ENCODE data around the gene OR51B2. TPM values are rescaled to one million over a fixed set of nuclear protein-coding genes. Genes with fewer than 3 reads are reported as not detected.

OR51B2 gene
- total RNA-seq, 2 experiments from 2014 or later = not detected

DNA sequence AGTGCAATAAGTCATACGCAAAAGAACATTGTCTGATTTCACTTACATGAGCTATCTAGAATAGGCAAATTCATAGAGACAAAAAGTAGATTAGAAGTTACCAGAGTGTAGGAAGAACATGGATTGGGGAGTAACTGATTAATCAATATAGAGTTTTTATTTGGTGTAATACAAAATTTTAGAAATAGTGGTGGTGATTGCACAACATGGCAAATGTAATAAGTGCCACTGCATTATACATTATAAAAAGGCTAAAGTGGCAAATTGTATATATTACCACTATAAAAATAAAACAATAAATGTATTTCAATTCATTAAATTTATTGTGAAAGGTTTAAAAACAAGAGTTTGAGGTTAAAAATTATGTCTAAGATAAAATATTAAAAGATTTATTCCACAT, 13.7 kb downstream of the OR51B2 start:
- Histone ChIP-seq H3K36me3 (ENCODE audit: insufficient read depth, low read length) (no peaks in the 10 kb centered on the region), H4K20me1 (ENCODE audit: insufficient read depth, low read length) (no peaks in the 10 kb centered on the region), H3K9me3 (ENCODE audit: low read length) (no peaks in the 10 kb centered on the region), H3K4me3 (ENCODE audit: low read depth, low read length, poor library complexity, severe bottlenecking) (no peak overlapping the region), H3K4me1 (ENCODE audit: insufficient read depth, low read length, poor library complexity, severe bottlenecking) (no peaks in the 10 kb centered on the region), H3K27ac (ENCODE audit: low read depth, low read length, poor library complexity, severe bottlenecking) (no peak overlapping the region), H3K9me2 (ENCODE audit: insufficient read depth, low read length) (no peaks in the 10 kb centered on the region), H2AFZ (ENCODE audit: low read length) (no peak overlapping the region), H3K4me2 (ENCODE audit: low read length) (no peak overlapping the region), H3K79me2 (ENCODE audit: insufficient read depth, low read depth, low read length) (no peaks in the 10 kb centered on the region)
- BruUV-seq (replicated peaks) = no TSS peak
- intact Hi-C loops (cut with micrococcal nuclease; ENCODE audit: unreplicated experiment) = no loop called here
- ChIA-PET POLR2A (no interaction called here), CTCF (ENCODE audit: unreplicated experiment) (no interaction called here)
- no peak for DNase-seq (ENCODE audit: low spot score)
- TF ChIP-seq, protein P1, sequence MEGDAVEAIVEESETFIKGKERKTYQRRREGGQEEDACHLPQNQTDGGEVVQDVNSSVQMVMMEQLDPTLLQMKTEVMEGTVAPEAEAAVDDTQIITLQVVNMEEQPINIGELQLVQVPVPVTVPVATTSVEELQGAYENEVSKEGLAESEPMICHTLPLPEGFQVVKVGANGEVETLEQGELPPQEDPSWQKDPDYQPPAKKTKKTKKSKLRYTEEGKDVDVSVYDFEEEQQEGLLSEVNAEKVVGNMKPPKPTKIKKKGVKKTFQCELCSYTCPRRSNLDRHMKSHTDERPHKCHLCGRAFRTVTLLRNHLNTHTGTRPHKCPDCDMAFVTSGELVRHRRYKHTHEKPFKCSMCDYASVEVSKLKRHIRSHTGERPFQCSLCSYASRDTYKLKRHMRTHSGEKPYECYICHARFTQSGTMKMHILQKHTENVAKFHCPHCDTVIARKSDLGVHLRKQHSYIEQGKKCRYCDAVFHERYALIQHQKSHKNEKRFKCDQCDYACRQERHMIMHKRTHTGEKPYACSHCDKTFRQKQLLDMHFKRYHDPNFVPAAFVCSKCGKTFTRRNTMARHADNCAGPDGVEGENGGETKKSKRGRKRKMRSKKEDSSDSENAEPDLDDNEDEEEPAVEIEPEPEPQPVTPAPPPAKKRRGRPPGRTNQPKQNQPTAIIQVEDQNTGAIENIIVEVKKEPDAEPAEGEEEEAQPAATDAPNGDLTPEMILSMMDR (conservative IDR thresholded peaks at IDR 0.05; ENCODE audit: low read length) = no peak
- TF ChIP-seq EZH2phosphoT487 (IDR thresholded peaks at IDR 0.05; ENCODE audit: borderline replicate concordance, low read depth, low read length) = no peak

DNA sequence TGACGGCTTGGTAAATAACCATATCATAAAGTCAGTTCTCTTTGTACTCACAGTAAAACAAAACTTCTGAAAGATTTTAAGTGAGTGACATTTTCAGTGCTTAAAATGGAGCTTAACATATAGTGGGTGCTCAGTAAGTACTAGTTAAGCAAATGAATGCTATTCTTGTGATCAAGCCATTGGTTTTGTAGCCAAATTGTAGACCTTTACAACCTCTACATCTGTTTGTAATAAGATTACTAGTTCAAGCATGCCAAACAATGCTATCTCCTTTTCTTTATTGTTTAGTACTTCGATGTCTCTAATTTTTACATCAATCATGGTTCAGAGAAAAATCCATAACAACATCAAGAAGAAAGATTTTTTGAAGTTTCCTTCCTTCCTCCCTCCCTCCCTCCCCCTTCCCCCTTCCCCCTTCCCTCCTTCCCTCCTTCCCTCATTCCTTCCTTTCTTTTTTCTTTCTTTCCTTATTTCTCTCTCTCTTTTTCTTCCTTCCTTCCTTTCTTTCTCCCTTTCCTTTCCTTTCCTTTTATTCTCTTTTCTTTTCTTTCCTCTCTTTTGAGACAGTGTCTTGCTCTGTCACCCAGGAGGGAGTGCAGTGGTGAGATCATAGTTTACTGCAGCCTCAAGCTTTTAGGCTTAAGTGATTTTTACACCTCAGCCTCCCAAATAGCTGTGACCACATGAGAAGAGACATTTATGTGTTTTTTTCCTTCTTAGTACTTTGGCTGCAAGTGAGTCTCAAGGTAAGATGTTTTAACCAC, 16.7 kb downstream of the OR51B2 start:
- H3K27ac ChIP-seq (ENCODE audit: low read depth, low read length, poor library complexity, severe bottlenecking) = no peak overlapping the region
- H3K4me1 ChIP-seq (ENCODE audit: insufficient read depth, low read length, poor library complexity, severe bottlenecking) = no peaks in the 10 kb centered on the region
- no peak for DNase-seq (ENCODE audit: low spot score)
- TF ChIP-seq EZH2phosphoT487 (IDR thresholded peaks at IDR 0.05; ENCODE audit: borderline replicate concordance, low read depth, low read length) = no peak
- TF ChIP-seq, protein P1 (conservative IDR thresholded peaks at IDR 0.05; ENCODE audit: low read length) = no peak
- no peaks in the 10 kb centered on the region for H3K79me2 ChIP-seq (ENCODE audit: insufficient read depth, low read depth, low read length)
- no peak overlapping the region for H2AFZ ChIP-seq (ENCODE audit: low read length)
- H4K20me1 ChIP-seq (ENCODE audit: insufficient read depth, low read length) = no peaks in the 10 kb centered on the region
- H3K4me2 ChIP-seq (ENCODE audit: low read length) = no peak overlapping the region
- H3K9me2 ChIP-seq (ENCODE audit: insufficient read depth, low read length) = no peaks in the 10 kb centered on the region
- H3K4me3 ChIP-seq (ENCODE audit: low read depth, low read length, poor library complexity, severe bottlenecking) = no peak overlapping the region
- CTCF ChIA-PET (ENCODE audit: unreplicated experiment) = no interaction called here
- intact Hi-C loops (cut with micrococcal nuclease; ENCODE audit: unreplicated experiment) = no loop called here
- no peaks in the 10 kb centered on the region for H3K9me3 ChIP-seq (ENCODE audit: low read length)
- H3K36me3 ChIP-seq (ENCODE audit: insufficient read depth, low read length) = no peaks in the 10 kb centered on the region
- no TSS peak for BruUV-seq (replicated peaks)
- POLR2A ChIA-PET = interaction anchor here (0.8 kb wide), 1 partner anchor 31 kb away, joined by 3 read pairs; no protein-coding TSS in a partner anchor

DNA sequence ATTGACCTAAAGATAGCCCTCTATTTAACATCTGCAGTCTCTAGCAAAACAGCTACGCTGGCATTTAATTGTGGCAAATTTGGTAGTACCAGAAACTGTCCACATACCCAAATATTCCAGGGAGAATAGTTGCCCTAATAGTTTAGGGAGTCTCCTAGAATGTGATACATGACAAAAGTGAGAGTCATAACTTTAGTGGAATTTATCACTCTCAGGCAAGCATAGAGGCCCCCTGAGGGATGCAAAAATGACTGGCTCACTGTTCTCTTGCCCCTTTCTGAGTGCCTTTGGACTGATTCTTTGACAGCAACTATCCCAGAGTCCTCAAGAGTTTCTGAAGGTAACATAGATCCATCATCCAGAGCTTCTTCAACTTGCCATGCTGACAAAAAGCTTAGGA, 20.1 kb downstream of the OR51B2 start:
- no peaks in the 10 kb centered on the region for H3K36me3 ChIP-seq (ENCODE audit: insufficient read depth, low read length)
- H3K79me2 ChIP-seq (ENCODE audit: insufficient read depth, low read depth, low read length) = no peaks in the 10 kb centered on the region
- H3K9me3 ChIP-seq (ENCODE audit: low read length) = no peaks in the 10 kb centered on the region
- no peaks in the 10 kb centered on the region for H3K9me2 ChIP-seq (ENCODE audit: insufficient read depth, low read length)
- intact Hi-C loops (cut with micrococcal nuclease; ENCODE audit: unreplicated experiment) = no loop called here
- H3K4me2 ChIP-seq (ENCODE audit: low read length) = no peak overlapping the region
- TF ChIP-seq, protein P1 (conservative IDR thresholded peaks at IDR 0.05; ENCODE audit: low read length) = no peak
- TF ChIP-seq EZH2phosphoT487 (IDR thresholded peaks at IDR 0.05; ENCODE audit: borderline replicate concordance, low read depth, low read length) = no peak
- no TSS peak for BruUV-seq (replicated peaks)
- H3K27ac ChIP-seq (ENCODE audit: low read depth, low read length, poor library complexity, severe bottlenecking) = no peak overlapping the region
- POLR2A ChIA-PET = no interaction called here
- no peak overlapping the region for H2AFZ ChIP-seq (ENCODE audit: low read length)
- no peak overlapping the region for H3K4me3 ChIP-seq (ENCODE audit: low read depth, low read length, poor library complexity, severe bottlenecking)
- CTCF ChIA-PET (ENCODE audit: unreplicated experiment) = no interaction called here
- no peak for DNase-seq (ENCODE audit: low spot score)
- H3K4me1 ChIP-seq (ENCODE audit: insufficient read depth, low read length, poor library complexity, severe bottlenecking) = no peaks in the 10 kb centered on the region
- H4K20me1 ChIP-seq (ENCODE audit: insufficient read depth, low read length) = no peaks in the 10 kb centered on the region

Data from OCI-LY7 (cell line).